Measurements from ENCODE around the gene ISG15. TPM values are rescaled to one million over a fixed set of nuclear protein-coding genes. Genes with fewer than 3 reads are reported as not detected.

Gene ISG15
- total RNA-seq, 6 experiments from 2014 or later, result 38.4 to 89.1 (median 42.1) TPM

DNA sequence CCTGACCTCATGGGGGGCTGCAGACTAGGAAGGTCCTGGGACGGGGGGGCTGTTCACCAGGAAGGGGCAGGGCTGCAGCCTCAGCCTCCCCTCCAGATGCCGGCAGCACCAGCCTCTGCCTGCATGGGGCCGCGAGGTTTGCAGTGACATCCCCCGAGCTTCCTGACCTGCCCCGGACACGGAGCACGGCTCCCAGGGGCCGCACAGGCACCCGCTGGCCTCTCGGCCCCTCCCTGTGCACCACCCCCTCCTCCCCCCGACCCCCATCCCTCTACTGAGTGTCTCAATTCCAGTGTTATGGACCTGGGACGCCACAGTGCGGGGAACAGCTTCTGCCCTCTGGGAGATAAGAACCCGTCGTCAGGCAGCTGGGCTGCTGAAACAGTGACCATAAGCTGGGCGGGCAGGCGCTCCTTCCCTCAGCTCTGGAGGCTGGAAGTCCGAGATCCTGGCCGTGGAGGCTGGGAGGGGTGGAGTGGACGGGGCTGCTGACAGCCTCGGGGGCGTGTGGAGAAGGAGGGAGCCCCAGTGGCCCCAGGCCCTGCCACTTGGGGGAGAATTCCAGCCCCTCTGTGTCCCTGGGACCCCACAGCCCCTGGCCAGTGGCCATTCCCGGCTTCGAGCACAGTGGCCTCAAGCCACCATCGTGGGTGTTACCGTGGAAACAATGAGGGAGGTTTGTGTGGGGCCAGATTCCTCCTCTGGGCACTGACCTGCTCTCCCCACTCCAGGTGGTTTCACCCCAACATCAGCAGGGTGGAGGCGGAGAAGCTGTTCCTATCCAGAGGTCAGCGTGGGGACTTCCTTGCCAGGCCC, 49.3 kb downstream of the ISG15 start:
- DNase-seq, result no peak
- TF ChIP-seq, protein P1, sequence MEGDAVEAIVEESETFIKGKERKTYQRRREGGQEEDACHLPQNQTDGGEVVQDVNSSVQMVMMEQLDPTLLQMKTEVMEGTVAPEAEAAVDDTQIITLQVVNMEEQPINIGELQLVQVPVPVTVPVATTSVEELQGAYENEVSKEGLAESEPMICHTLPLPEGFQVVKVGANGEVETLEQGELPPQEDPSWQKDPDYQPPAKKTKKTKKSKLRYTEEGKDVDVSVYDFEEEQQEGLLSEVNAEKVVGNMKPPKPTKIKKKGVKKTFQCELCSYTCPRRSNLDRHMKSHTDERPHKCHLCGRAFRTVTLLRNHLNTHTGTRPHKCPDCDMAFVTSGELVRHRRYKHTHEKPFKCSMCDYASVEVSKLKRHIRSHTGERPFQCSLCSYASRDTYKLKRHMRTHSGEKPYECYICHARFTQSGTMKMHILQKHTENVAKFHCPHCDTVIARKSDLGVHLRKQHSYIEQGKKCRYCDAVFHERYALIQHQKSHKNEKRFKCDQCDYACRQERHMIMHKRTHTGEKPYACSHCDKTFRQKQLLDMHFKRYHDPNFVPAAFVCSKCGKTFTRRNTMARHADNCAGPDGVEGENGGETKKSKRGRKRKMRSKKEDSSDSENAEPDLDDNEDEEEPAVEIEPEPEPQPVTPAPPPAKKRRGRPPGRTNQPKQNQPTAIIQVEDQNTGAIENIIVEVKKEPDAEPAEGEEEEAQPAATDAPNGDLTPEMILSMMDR (IDR thresholded peaks at IDR 0.05), result no peak
- H3K4me3 Mint-ChIP-seq, result no peak overlapping the region
- no peaks in the 10 kb centered on the region for H3K36me3 Mint-ChIP-seq (ENCODE audit: low read depth)
- no peaks in the 10 kb centered on the region for H3K9me3 Mint-ChIP-seq
- H3K27me3 Mint-ChIP-seq (ENCODE audit: insufficient read depth), result peaks cover 8% of the 10 kb centered on the region
- H3K27ac Mint-ChIP-seq, result no peak overlapping the region
- peaks cover 9% of the 10 kb centered on the region; the same call in 1 of the 2 replicates for H3K4me1 Mint-ChIP-seq (ENCODE audit: low read depth)

DNA sequence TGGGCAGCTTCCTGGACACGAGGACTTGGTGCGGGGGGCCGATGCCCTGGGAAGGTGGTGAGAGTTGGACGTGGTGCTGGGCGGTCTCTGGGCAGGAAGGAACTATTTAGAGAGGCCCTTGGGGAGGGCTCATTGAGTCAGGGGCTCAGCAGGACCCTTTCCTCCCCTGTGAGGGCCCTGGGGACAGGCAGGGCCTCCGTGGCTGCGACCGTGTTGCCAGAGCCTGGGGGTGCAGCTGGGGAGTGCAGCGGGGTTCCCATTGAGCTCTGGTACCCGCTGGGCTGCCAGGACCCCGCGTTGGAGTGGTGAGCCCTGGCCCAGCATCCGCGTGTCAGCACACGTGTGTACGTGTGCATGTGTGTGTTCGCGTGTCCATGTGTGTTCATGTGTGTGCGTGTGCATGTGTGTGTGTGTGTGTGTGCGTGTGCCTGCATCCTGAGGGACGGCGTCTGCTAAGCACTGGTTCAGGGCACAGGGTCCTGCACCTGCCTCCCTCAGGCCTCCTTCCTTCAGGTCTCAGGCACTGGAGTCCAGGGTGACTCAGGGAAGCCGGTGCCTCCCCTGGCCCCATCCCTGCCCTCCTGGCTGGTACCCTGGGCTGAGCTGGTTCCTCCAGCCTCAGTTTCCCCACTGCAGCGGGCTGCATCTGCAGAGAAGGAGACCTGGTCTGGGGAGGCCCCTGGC, 50.1 kb downstream of the ISG15 start:
- TF ChIP-seq, protein P1 (IDR thresholded peaks at IDR 0.05), result no peak
- no peak overlapping the region for H3K27ac Mint-ChIP-seq
- H3K36me3 Mint-ChIP-seq (ENCODE audit: low read depth), result no peaks in the 10 kb centered on the region
- no peaks in the 10 kb centered on the region for H3K9me3 Mint-ChIP-seq
- no peak overlapping the region for H3K4me3 Mint-ChIP-seq
- no peak for DNase-seq
- H3K4me1 Mint-ChIP-seq (ENCODE audit: low read depth), result peaks cover 5% of the 10 kb centered on the region; the same call in 1 of the 2 replicates
- H3K27me3 Mint-ChIP-seq (ENCODE audit: insufficient read depth), result peaks cover 6% of the 10 kb centered on the region

Other genes with a start within 250 kb of the ISG15 start
- gene SAMD11, start 89.6 kb upstream of the ISG15 start, total RNA-seq (2021; fragmentation: NEBNext Ultra II Directional; extraction: Animal tissue kit (Norgen Biotek cat#: 25700)), result 10 to 100 TPM; 20.6 to 29.3 (median 27.5) TPM
- gene NOC2L, start 54.2 kb upstream of the ISG15 start, total RNA-seq (2021; fragmentation: NEBNext Ultra II Directional; extraction: Animal tissue kit (Norgen Biotek cat#: 25700)), result 100 to 1,000 TPM; 112 to 142 (median 119) TPM
- 10 to 100 TPM; 12.2 to 17.5 (median 13.2) TPM for gene KLHL17, start 52.9 kb upstream of the ISG15 start, total RNA-seq (2021; fragmentation: NEBNext Ultra II Directional; extraction: Animal tissue kit (Norgen Biotek cat#: 25700))
- gene PLEKHN1, start 47.0 kb upstream of the ISG15 start, total RNA-seq (2021; fragmentation: NEBNext Ultra II Directional; extraction: Animal tissue kit (Norgen Biotek cat#: 25700)), result 1 to 10 TPM; 5.2 to 6.9 (median 6.0) TPM
- under 1 TPM in 2 of 6 experiments, not detected in 4; 0.17 to 0.18 TPM for gene PERM1, start 31.4 kb upstream of the ISG15 start, total RNA-seq (2021; fragmentation: NEBNext Ultra II Directional; extraction: Animal tissue kit (Norgen Biotek cat#: 25700))
- gene HES4, start 13.4 kb upstream of the ISG15 start, total RNA-seq (2021; fragmentation: NEBNext Ultra II Directional; extraction: Animal tissue kit (Norgen Biotek cat#: 25700)), result 10 to 100 TPM; 14.1 to 17.4 (median 15.6) TPM
- 100 to 1,000 TPM; 131 to 164 (median 140) TPM for gene AGRN, start 6.6 kb downstream of the ISG15 start, total RNA-seq (2021; fragmentation: NEBNext Ultra II Directional; extraction: Animal tissue kit (Norgen Biotek cat#: 25700))
- not detected for gene RNF223, start 60.8 kb downstream of the ISG15 start, total RNA-seq (2021; fragmentation: NEBNext Ultra II Directional; extraction: Animal tissue kit (Norgen Biotek cat#: 25700))
- 10 to 100 TPM in 1 of 6 experiments, 1 to 10 TPM in 5; 8.7 to 10.3 (median 9.6) TPM for gene C1orf159, start 102.6 kb downstream of the ISG15 start, total RNA-seq (2021; fragmentation: NEBNext Ultra II Directional; extraction: Animal tissue kit (Norgen Biotek cat#: 25700))
- not detected for gene TTLL10, start 160.4 kb downstream of the ISG15 start, total RNA-seq (2021; fragmentation: NEBNext Ultra II Directional; extraction: Animal tissue kit (Norgen Biotek cat#: 25700))
- gene TNFRSF18, start 193.1 kb downstream of the ISG15 start, total RNA-seq (2021; fragmentation: NEBNext Ultra II Directional; extraction: Animal tissue kit (Norgen Biotek cat#: 25700)), result not detected
- gene TNFRSF4, start 200.7 kb downstream of the ISG15 start, total RNA-seq (2021; fragmentation: NEBNext Ultra II Directional; extraction: Animal tissue kit (Norgen Biotek cat#: 25700)), result under 1 TPM in 1 of 6 experiments, not detected in 5; 0.17 TPM
- gene SDF4, start 218.5 kb downstream of the ISG15 start, total RNA-seq (2021; fragmentation: NEBNext Ultra II Directional; extraction: Animal tissue kit (Norgen Biotek cat#: 25700)), result 100 to 1,000 TPM; 182 to 231 (median 196) TPM
- gene B3GALT6, start 218.7 kb downstream of the ISG15 start, total RNA-seq (2021; fragmentation: NEBNext Ultra II Directional; extraction: Animal tissue kit (Norgen Biotek cat#: 25700)), result 10 to 100 TPM; 24.5 to 35.7 (median 25.8) TPM
- gene C1QTNF12, start 233.2 kb downstream of the ISG15 start, total RNA-seq (2021; fragmentation: NEBNext Ultra II Directional; extraction: Animal tissue kit (Norgen Biotek cat#: 25700)), result 1 to 10 TPM in 3 of 6 experiments, under 1 TPM in 3; 0.31 to 1.7 (median 1.1) TPM

Measured in HFFc6 (cell line).